SK-N-SH (cell line): ENCODE results near the gene ZNF746. TPM values are rescaled to one million over a fixed set of nuclear protein-coding genes. Genes with fewer than 3 reads are reported as not detected.

Source experiments
- CTCF ChIA-PET: fragments of 300-600, 350-600 bp; formaldehyde crosslinking; extraction: SDS; loops from one replicate; lab custom pipeline; 2021; lab: Yijun Ruan, JAX
- POLR2A ChIA-PET: fragments of 350-600 bp; sonication (Branson Sonifier 250); formaldehyde crosslinking; extraction: SDS; loops from one replicate; lab custom pipeline; 2020; ENCODE audit warnings: antibody characterized with exemption, inconsistent platforms; lab: Yijun Ruan, JAX
- DNase-seq: peaks from one replicate; pipeline ENCODE4 v3.0.0; 2012
- H2AFZ ChIP-seq: fragments of 200-600 bp; sonication (generic); 2 replicates; pipeline ENCODE4 v1.8.1; 2016; ENCODE audit warnings: antibody characterized with exemption, mild to moderate bottlenecking, low read depth
- H3F3A ChIP-seq: fragments of 200-600 bp; sonication (generic); replicated peaks from 2 replicates; pipeline ENCODE3; 2016; ENCODE audit warnings: antibody characterized with exemption, mild to moderate bottlenecking; ENCODE audit not compliant: insufficient read depth
- H3K27ac ChIP-seq, 2 experiments: fragments of 200-500 bp in 1 of 2; fragments of 200-600 bp in 1 of 2; sonication (Bioruptor generic) in 1 of 2; sonication (generic), shearing (Covaris generic) in 1 of 2; 2 replicates each; pipeline versions ENCODE4 v1.5.1 to v1.6.1; 2014 to 2016; ENCODE audit warnings: low read depth in 2 of 2, inconsistent platforms in 1 of 2, low read length in 1 of 2, mild to moderate bottlenecking in 1 of 2, mixed read lengths in 1 of 2
- H3K27me3 ChIP-seq: fragments of 200-600 bp; sonication (generic), shearing (Covaris generic); 2 replicates; pipeline ENCODE4 v1.6.1; 2016; ENCODE audit warnings: mixed run types; ENCODE audit not compliant: insufficient read depth
- H3K36me3 ChIP-seq, 2 experiments: fragments of 200-500 bp in 1 of 2; fragments of 200-600 bp in 1 of 2; sonication (Bioruptor generic) in 1 of 2; sonication (generic) in 1 of 2; replicated peaks in 1 of 2; 2 replicates each; pipeline versions ENCODE3 to v1.5.1; 2014 to 2016; ENCODE audit warnings: low read length in 1 of 2, mild to moderate bottlenecking in 1 of 2; ENCODE audit not compliant: insufficient read depth in 2 of 2, control insufficient read depth in 1 of 2
- H3K4me1 ChIP-seq, 2 experiments: fragments of 200-500 bp in 1 of 2; fragments of 200-600 bp in 1 of 2; sonication (Bioruptor generic) in 1 of 2; sonication (generic), shearing (Covaris generic) in 1 of 2; 2 replicates each; pipeline versions ENCODE4 v1.5.1 to v1.6.1; 2014 to 2016; ENCODE audit warnings: low read depth in 1 of 2, low read length in 1 of 2, mixed run types in 1 of 2; ENCODE audit not compliant: insufficient read depth in 2 of 2, control insufficient read depth in 1 of 2
- H3K4me2 ChIP-seq: fragments of 200-600 bp; sonication (generic), shearing (Covaris generic); 2 replicates; pipeline ENCODE4 v1.6.1; 2017; ENCODE audit warnings: mixed run types
- H3K4me3 ChIP-seq, 2 experiments: fragments of 200-500 bp in 1 of 2; fragments of 200-600 bp in 1 of 2; sonication (Bioruptor generic) in 1 of 2; sonication (generic), shearing (Covaris generic) in 1 of 2; 2 replicates each; pipeline versions ENCODE4 v1.5.1 to v1.8.1; 2014 to 2016; ENCODE audit warnings: low read depth in 2 of 2, inconsistent platforms in 1 of 2, low read length in 1 of 2, mild to moderate bottlenecking in 1 of 2, mixed read lengths in 1 of 2, moderate library complexity in 1 of 2
- H3K79me2 ChIP-seq: fragments of 200-600 bp; sonication (generic); 2 replicates; pipeline ENCODE4 v1.8.1; 2017; ENCODE audit warnings: mild to moderate bottlenecking; ENCODE audit not compliant: insufficient read depth
- H3K9ac ChIP-seq: fragments of 200-600 bp; sonication (generic); 2 replicates; pipeline ENCODE4 v1.6.1; 2017; ENCODE audit warnings: mixed run types
- H3K9me2 ChIP-seq: fragments of 200-600 bp; sonication (generic); 2 replicates; pipeline ENCODE4 v1.6.1; 2017; ENCODE audit warnings: mixed run types
- H3K9me3 ChIP-seq: fragments of 200-600 bp; sonication (generic); 2 replicates; pipeline ENCODE4 v1.6.1; 2017; ENCODE audit warnings: mixed run types, mild to moderate bottlenecking, moderate library complexity
- H4K20me1 ChIP-seq: fragments of 200-600 bp; sonication (generic); 2 replicates; pipeline ENCODE4 v1.6.1; 2017; ENCODE audit warnings: mild to moderate bottlenecking, mixed run types; ENCODE audit not compliant: insufficient read depth
- CHD2 ChIP-seq: fragments of 150-350 bp; IDR thresholded peaks from 2 replicates; pipeline ENCODE4 v1.6.1; 2018; ENCODE audit warnings: low read length; ENCODE audit not compliant: partially characterized antibody
- FOXM1 ChIP-seq: IDR thresholded peaks from 2 replicates; pipeline ENCODE4 v1.4.0; 2012; ENCODE audit warnings: low read depth, mild to moderate bottlenecking
- GATA2 ChIP-seq: sonication (generic); formaldehyde crosslinking; IDR thresholded peaks from 2 replicates; pipeline ENCODE4 v1.5.0; 2020; ENCODE audit warnings: mild to moderate bottlenecking, missing genetic modification reagents
- MXI1 ChIP-seq: IDR thresholded peaks from 2 replicates; pipeline ENCODE4 v1.6.1; 2012; ENCODE audit warnings: mild to moderate bottlenecking, low read depth, low read length, improper control_type of control experiment
- RFX5 ChIP-seq: IDR thresholded peaks from 2 replicates; pipeline ENCODE4 v1.6.1; 2012; ENCODE audit warnings: mild to moderate bottlenecking, improper control_type of control experiment, low read length
- TCF12 ChIP-seq: IDR thresholded peaks from 2 replicates; pipeline ENCODE4 v1.4.0; 2012
- TEAD4 ChIP-seq: IDR thresholded peaks from 2 replicates; pipeline ENCODE4 v1.4.0; 2012; ENCODE audit warnings: mild to moderate bottlenecking, borderline replicate concordance; ENCODE audit not compliant: insufficient read depth
- WGBS: methylation state at CpG from one replicate; pipeline ENCODE4 v1.1.6; 2017; ENCODE audit warnings: low lambda C conversion rate; 5-methylcytosine and 5-hydroxymethylcytosine counted together
- polyA plus RNA-seq, 3 experiments: library from polyadenylated mRNA; depleted of rRNA; stranded (reverse); fragments of >200 nt; gene quantifications; 2 replicates each; pipeline ENCODE4 v1.2.3, GENCODE V29; 2012
- TF ChIP-seq, protein P1 (sequence below): fragments of 150-350 bp; IDR thresholded peaks from 2 replicates; pipeline ENCODE4 v1.6.1; 2017; ENCODE audit warnings: antibody characterized with exemption, low read length, low read depth, borderline replicate concordance
- TF ChIP-seq, protein P2 (sequence below): IDR thresholded peaks from 2 replicates; pipeline ENCODE4; 2012

ZNF746 gene
- polyA plus RNA-seq, 1 of the 3 experiments (the other 2 are of a cell fraction): 11.1 TPM

DNA sequence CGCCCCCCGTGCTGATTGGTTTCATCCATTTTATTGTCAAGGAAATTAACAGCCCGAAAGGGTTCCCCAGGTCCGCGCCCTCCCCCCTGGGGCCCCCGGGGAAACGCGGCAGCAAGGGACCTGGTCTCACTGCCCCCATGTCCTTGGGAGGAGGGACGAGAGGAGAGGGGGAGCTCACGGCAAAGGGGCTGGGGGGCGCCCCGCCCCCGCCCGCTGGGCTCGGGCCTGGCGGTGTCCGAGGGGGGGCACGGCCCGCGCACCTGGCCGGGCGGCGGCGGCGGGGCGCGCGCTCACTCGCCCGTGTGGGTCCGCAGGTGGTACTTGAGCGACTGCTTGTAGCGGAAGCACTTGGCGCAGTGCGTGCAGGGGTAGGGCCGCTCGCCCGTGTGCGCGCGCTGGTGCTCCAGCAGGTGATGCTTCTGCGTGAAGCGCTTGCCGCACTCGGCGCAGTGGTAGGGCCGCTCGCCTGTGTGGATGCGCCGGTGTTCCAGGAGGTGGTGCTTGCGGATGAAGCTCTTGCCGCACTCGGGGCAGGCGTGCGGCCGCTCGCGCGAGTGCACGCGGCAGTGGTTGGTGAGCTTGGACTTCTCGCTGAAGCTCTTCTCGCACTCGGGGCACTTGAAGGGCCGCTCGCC, 66.0 kb downstream of the ZNF746 start:
- no peaks in the 10 kb centered on the region for H3K9me2 ChIP-seq
- H3K9ac ChIP-seq: no peak overlapping the region
- no peaks in the 10 kb centered on the region for H3K9me3 ChIP-seq
- POLR2A ChIA-PET: no interaction called here
- CTCF ChIA-PET: interaction anchor here (2.6 kb wide), 1 partner anchor 28 kb away, joined by 15 read pairs; the partner anchor contains the start of gene ZNF777
- H3K4me2 ChIP-seq: no peak overlapping the region
- peaks cover 0 to 3% of the 10 kb centered on the region in 2 experiments; a peak in 1 of 4 replicates for H3K4me1 ChIP-seq
- H3F3A ChIP-seq: no peaks in the 10 kb centered on the region
- TF ChIP-seq MXI1: no peak
- no peak for TF ChIP-seq GATA2 (CRISPR knock-in tag)
- no peak for TF ChIP-seq TEAD4
- TF ChIP-seq, protein P1, sequence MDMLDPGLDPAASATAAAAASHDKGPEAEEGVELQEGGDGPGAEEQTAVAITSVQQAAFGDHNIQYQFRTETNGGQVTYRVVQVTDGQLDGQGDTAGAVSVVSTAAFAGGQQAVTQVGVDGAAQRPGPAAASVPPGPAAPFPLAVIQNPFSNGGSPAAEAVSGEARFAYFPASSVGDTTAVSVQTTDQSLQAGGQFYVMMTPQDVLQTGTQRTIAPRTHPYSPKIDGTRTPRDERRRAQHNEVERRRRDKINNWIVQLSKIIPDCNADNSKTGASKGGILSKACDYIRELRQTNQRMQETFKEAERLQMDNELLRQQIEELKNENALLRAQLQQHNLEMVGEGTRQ: no peak
- TF ChIP-seq, protein P2, sequence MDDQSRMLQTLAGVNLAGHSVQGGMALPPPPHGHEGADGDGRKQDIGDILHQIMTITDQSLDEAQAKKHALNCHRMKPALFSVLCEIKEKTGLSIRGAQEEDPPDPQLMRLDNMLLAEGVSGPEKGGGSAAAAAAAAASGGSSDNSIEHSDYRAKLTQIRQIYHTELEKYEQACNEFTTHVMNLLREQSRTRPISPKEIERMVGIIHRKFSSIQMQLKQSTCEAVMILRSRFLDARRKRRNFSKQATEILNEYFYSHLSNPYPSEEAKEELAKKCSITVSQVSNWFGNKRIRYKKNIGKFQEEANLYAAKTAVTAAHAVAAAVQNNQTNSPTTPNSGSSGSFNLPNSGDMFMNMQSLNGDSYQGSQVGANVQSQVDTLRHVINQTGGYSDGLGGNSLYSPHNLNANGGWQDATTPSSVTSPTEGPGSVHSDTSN: no peak
- no peak for TF ChIP-seq RFX5
- TF ChIP-seq CHD2: no peak
- TF ChIP-seq FOXM1: no peak
- 98% methylated on average over 66 of the region's 66 CpGs for WGBS
- H3K4me3 ChIP-seq: no peak overlapping the region
- no peaks in the 10 kb centered on the region for H4K20me1 ChIP-seq
- no peak overlapping the region for H2AFZ ChIP-seq
- H3K36me3 ChIP-seq: peaks cover 28 to 44% of the 10 kb centered on the region in 2 experiments
- no peak for DNase-seq
- H3K79me2 ChIP-seq: no peaks in the 10 kb centered on the region
- H3K27ac ChIP-seq: no peak overlapping the region
- no peaks in the 10 kb centered on the region for H3K27me3 ChIP-seq

DNA sequence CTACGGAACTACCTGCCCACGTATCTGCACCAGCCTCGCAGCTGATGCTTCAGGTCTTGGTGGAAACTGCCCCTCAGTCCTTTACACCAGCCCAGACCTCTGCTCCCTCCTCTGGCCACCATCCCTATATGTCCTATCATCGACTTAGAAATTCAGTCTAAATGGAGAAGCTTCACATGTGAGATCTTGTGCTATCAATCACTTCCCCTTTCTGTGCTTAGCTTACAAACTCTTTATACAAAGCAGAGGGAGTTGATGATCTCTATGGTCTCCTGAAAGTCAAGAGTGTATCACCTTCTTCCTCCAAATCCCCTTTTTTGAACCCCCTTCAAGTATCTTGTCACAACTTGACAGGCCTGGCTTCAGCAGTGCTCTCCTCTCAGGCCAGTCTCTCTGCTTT, 67.4 kb downstream of the ZNF746 start:
- Histone ChIP-seq H3F3A (no peaks in the 10 kb centered on the region), H3K4me3 (no peak overlapping the region), H3K9me2 (no peaks in the 10 kb centered on the region), H4K20me1 (no peaks in the 10 kb centered on the region), H3K79me2 (no peaks in the 10 kb centered on the region), H3K9ac (no peak overlapping the region), H2AFZ (no peak overlapping the region), H3K27me3 (no peaks in the 10 kb centered on the region), H3K9me3 (no peaks in the 10 kb centered on the region), H3K4me1 (peaks cover 0 to 3% of the 10 kb centered on the region in 2 experiments; a peak in 1 of 4 replicates)
- POLR2A ChIA-PET: no interaction called here
- 95% methylated on average over 4 of the region's 4 CpGs for WGBS
- no peak for DNase-seq
- CTCF ChIA-PET: interaction anchor here (1.1 to 2.6 kb wide), 2 partner anchors 11 to 30 kb away, joined by 4 to 15 read pairs; partner anchors contain the start of gene ZNF777
- TF ChIP-seq TCF12 (no peak), RFX5 (no peak)
- TF ChIP-seq, protein P2: no peak
- TF ChIP-seq, all 33 proteins: peak for 0
- Histone ChIP-seq H3K27ac (no peak overlapping the region), H3K36me3 (peaks cover 29 to 36% of the 10 kb centered on the region in 2 experiments), H3K4me2 (no peak overlapping the region)
